K562 (cell line): ENCODE results near the gene SLC9A3. TPM values are rescaled to one million over a fixed set of nuclear protein-coding genes. Genes with fewer than 3 reads are reported as not detected.

Experiments used
- C11orf30 ChIP-seq: fragments of 450-650 bp; IDR thresholded peaks from 2 replicates; pipeline ENCODE4 v1.6.1; 2016; ENCODE audit warnings: low read depth, mild to moderate bottlenecking
- CBFA2T3 ChIP-seq: fragments of 450-650 bp; IDR thresholded peaks from 2 replicates; pipeline ENCODE4 v1.6.1; 2017
- CBX5 ChIP-seq: IDR thresholded peaks from 2 replicates; pipeline ENCODE4 v1.6.1; 2014; ENCODE audit warnings: low read depth, borderline replicate concordance
- CREB1 ChIP-seq, 2 experiments: sonication (generic) in 1 of 2; formaldehyde crosslinking in 1 of 2; IDR thresholded peaks; 2 replicates each; pipeline versions ENCODE4 v1.6.1 to v1.8.0; 2012 to 2022; ENCODE audit warnings: inconsistent platforms in 1 of 2, mild to moderate bottlenecking in 1 of 2, missing genetic modification reagents in 1 of 2, moderate library complexity in 1 of 2
- ETV1 ChIP-seq: fragments of 450-650 bp; conservative IDR thresholded peaks from 2 replicates; pipeline ENCODE4 v1.6.1; 2016; ENCODE audit warnings: missing genetic modification characterization, control low read depth, low read depth, missing compliant biosample characterization
- FOXA1 ChIP-seq: fragments of 450-650 bp; IDR thresholded peaks from 2 replicates; pipeline ENCODE4 v1.6.1; 2016; ENCODE audit warnings: mild to moderate bottlenecking, borderline replicate concordance
- HIVEP1 ChIP-seq: fragments of 250-450 bp; sonication (Bioruptor Pico); IDR thresholded peaks from 2 replicates; pipeline ENCODE4 v1.4.0; 2020; ENCODE audit warnings: mild to moderate bottlenecking
- KDM5B ChIP-seq: fragments of 200-600 bp; sonication (generic); IDR thresholded peaks from 2 replicates; pipeline ENCODE4 v1.6.1; 2012; ENCODE audit warnings: low read depth, mild to moderate bottlenecking, moderate library complexity, low read length, control low read depth, inconsistent platforms; ENCODE audit not compliant: insufficient replicate concordance
- NFYB ChIP-seq: IDR thresholded peaks from 2 replicates; pipeline ENCODE4 v1.6.1; 2011; ENCODE audit warnings: mild to moderate bottlenecking, moderate library complexity; ENCODE audit not compliant: insufficient read length; ENCODE audit errors: extremely low read depth
- RHOXF2B ChIP-seq: fragments of 250-450 bp; sonication (Bioruptor Pico); conservative IDR thresholded peaks from 2 replicates; pipeline ENCODE4 v1.5.1; 2021
- TAL1 ChIP-seq: fragments of 450-650 bp; IDR thresholded peaks from 2 replicates; pipeline ENCODE4 v1.6.1; 2016; ENCODE audit warnings: mild to moderate bottlenecking
- ZFPM2 ChIP-seq: fragments of 250-450 bp; sonication (Bioruptor Pico); IDR thresholded peaks from 2 replicates; pipeline ENCODE4 v1.5.1; 2022; ENCODE audit warnings: mild to moderate bottlenecking
- ZFX ChIP-seq: sonication (generic); formaldehyde crosslinking; IDR thresholded peaks from 2 replicates; pipeline ENCODE4 v1.8.0; 2022; ENCODE audit warnings: mild to moderate bottlenecking, missing genetic modification reagents, moderate library complexity
- ZNF146 ChIP-seq: IDR thresholded peaks from one replicate; pipeline ENCODE4 v1.6.1; 2018; ENCODE audit warnings: missing compliant biosample characterization; ENCODE audit not compliant: unreplicated experiment
- ZNF224 ChIP-seq: sonication (generic); formaldehyde crosslinking; IDR thresholded peaks from 2 replicates; pipeline ENCODE4 v1.8.0; 2022; ENCODE audit warnings: mild to moderate bottlenecking, missing genetic modification reagents
- ZNF311 ChIP-seq: fragments of 250-450 bp; sonication (Bioruptor Pico); IDR thresholded peaks from 2 replicates; pipeline ENCODE4 v1.4.0; 2020; ENCODE audit warnings: mild to moderate bottlenecking, moderate library complexity
- ZNF436 ChIP-seq: fragments of 250-450, 450-650 bp; sonication (Bioruptor Pico); formaldehyde crosslinking; IDR thresholded peaks from 2 replicates; pipeline ENCODE4 v1.7.0; 2020; ENCODE audit warnings: mild to moderate bottlenecking
- polyA plus RNA-seq, 8 experiments: library from polyadenylated mRNA; depleted of rRNA in 4 of 8; stranded (reverse) in 5 of 8; unstranded in 3 of 8; fragments of >200 nt; fragmentation: Nextera tagmentation in 2 of 8; fragmentation: Illumina TruSeq in 1 of 8; extraction: Ambion mirVana in 2 of 8; extraction: Trizol in 1 of 8; gene quantifications; 2 replicates each; pipeline versions ENCODE4 v1.2.1 to v1.2.3, GENCODE V29; 2011 to 2014; ENCODE audit warnings: inconsistent platforms in 1 of 8, missing spikeins in 1 of 8
- total RNA-seq, 7 experiments: library from RNA; depleted of rRNA in 6 of 7; stranded (reverse); fragments of >200 nt in 6 of 7; fragmentation: Illumina TruSeq in 2 of 7; extraction: Trizol in 2 of 7; gene quantifications; 2 replicates each; pipeline versions ENCODE4 v1.2.1 to v1.2.3, GENCODE V29; 2011 to 2021; ENCODE audit warnings: low replicate concordance in 1 of 7
- TF ChIP-seq, protein P1 (sequence below): sonication (generic); formaldehyde crosslinking; IDR thresholded peaks from 2 replicates; pipeline ENCODE4 v1.8.1; 2023; ENCODE audit warnings: mild to moderate bottlenecking, missing genetic modification reagents, moderate library complexity
- TF ChIP-seq, protein P2 (sequence below): IDR thresholded peaks from 3 replicates; pipeline ENCODE4 v1.6.1; 2011; ENCODE audit warnings: borderline replicate concordance, mild to moderate bottlenecking; ENCODE audit not compliant: insufficient read length, insufficient read depth

SLC9A3 gene
- total and polyA plus RNA-seq, 9 of the 15 experiments (the other 6 are each of a cell fraction or from before 2014, with no cell fraction given) = 1.5 to 5.8 (median 3.7) TPM; not detected in 2

DNA sequence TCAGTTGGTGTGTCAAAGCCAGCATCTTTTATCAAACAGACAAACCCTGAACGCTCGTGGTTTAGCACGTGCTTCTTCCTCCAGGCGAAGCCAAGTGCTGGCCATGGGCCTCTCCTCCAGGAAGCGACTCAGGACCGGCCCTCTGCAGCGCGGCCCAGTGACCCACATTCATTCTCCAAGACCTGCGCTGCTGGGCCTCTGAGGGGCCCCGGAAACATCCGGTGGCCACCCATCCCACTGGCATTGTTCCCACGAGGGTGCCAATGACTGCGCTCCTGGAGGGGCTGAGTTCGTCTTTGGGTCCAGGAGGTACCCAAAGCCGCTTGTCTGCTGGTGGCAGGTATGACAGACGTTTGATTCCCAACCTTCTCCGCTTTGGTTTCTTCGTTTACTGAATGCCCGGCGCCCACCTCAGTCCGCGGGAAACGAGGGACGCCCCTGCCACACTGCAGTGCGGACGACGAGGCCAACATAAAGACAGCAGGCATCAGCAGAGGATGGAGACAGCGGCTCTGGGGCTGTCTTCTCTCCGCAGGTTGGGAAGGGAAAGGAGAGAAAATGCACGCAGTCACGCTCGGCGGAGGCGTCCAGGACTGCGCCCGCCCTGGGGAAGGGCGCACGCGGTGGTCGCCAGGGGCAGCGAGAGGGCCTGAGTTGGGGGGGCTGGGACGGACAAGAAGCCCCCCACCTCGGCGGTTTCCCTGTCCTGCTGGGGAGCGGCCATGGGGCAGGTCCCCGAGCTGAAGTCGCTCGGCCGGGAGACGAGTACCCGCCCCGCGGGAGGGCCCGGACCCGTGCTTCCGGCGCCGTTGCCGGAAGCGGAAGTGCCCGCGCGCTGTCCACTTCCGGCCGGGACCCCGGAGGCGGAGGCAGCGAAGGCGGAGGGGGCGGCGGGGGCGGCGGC is 81.7 kb downstream of the SLC9A3 start, which contains the start of gene EXOC3 (continued):
- TF ChIP-seq ZNF146 = no peak
- TF ChIP-seq ZNF224 (CRISPR knock-in tag) = 0 out of 2 replicates have a peak, but pooled peaks have one; percentile 35
- TF ChIP-seq CREB1 (IDR thresholded peaks at IDR 0.05) = peak; percentile 12; the same call in 1 of the 2 replicates
- peak; percentile 42; the same call in 1 of the 2 replicates for TF ChIP-seq CREB1 (CRISPR knock-in tag; IDR thresholded peaks at IDR 0.05)
- TF ChIP-seq ZNF436 (CRISPR knock-in tag) = no peak
- TF ChIP-seq TAL1 = no peak
- no peak for TF ChIP-seq HIVEP1 (CRISPR knock-in tag)
- no peak for TF ChIP-seq ZFPM2 (CRISPR knock-in tag)
- no peak for TF ChIP-seq CBX5
- TF ChIP-seq, protein P1, sequence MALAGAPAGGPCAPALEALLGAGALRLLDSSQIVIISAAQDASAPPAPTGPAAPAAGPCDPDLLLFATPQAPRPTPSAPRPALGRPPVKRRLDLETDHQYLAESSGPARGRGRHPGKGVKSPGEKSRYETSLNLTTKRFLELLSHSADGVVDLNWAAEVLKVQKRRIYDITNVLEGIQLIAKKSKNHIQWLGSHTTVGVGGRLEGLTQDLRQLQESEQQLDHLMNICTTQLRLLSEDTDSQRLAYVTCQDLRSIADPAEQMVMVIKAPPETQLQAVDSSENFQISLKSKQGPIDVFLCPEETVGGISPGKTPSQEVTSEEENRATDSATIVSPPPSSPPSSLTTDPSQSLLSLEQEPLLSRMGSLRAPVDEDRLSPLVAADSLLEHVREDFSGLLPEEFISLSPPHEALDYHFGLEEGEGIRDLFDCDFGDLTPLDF (CRISPR knock-in tag) = 0 out of 2 replicates have a peak, but pooled peaks have one; percentile 43
- no peak for TF ChIP-seq ZNF311
- TF ChIP-seq FOXA1 = no peak
- TF ChIP-seq C11orf30 = peak; percentile 58
- no peak for TF ChIP-seq RHOXF2B
- TF ChIP-seq KDM5B = peak; percentile 92
- TF ChIP-seq, protein P2, sequence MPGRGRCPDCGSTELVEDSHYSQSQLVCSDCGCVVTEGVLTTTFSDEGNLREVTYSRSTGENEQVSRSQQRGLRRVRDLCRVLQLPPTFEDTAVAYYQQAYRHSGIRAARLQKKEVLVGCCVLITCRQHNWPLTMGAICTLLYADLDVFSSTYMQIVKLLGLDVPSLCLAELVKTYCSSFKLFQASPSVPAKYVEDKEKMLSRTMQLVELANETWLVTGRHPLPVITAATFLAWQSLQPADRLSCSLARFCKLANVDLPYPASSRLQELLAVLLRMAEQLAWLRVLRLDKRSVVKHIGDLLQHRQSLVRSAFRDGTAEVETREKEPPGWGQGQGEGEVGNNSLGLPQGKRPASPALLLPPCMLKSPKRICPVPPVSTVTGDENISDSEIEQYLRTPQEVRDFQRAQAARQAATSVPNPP = no peak
- no peak for TF ChIP-seq NFYB
- peak; percentile 76 for TF ChIP-seq ZFX (CRISPR knock-in tag)
- TF ChIP-seq ETV1 (tag) = peak; percentile 64; the same call in 1 of the 2 replicates
- TF ChIP-seq CBFA2T3 = no peak
